Activated gamma-delta T cell (primary cell): ENCODE measurements around the gene EXPH5.

Experiments used
- DNase-seq: peaks from one replicate; lab custom pipeline; 2025; lab: John Stamatoyannopoulos, UW

The EXPH5 gene

DNA sequence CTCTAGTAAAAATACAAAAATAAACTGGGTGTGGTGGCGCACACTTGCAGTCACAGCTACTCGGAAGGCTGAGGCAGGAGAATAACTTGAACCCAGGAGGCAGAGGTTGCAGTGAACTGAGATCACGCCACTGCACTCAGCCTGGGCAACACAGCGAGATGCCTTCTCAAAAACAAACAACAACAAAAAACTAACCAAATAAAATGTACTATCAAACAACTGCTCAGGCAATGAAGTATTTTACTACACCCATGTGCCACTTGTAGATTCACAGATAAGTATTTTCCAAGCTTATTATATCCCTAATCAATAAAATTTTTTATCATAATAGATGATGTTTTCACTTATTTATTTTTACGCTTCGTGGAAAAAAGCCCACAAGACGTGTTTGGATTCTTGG lies 127.2 kb downstream of the EXPH5 start:
- DNase-seq, result no peak
